Measurements from ENCODE around the gene ST8SIA2. TPM values are rescaled to one million over a fixed set of nuclear protein-coding genes. Genes with fewer than 3 reads are reported as not detected.

The ST8SIA2 gene
- total RNA-seq, 4 donors from 2014 or later: not detected

DNA sequence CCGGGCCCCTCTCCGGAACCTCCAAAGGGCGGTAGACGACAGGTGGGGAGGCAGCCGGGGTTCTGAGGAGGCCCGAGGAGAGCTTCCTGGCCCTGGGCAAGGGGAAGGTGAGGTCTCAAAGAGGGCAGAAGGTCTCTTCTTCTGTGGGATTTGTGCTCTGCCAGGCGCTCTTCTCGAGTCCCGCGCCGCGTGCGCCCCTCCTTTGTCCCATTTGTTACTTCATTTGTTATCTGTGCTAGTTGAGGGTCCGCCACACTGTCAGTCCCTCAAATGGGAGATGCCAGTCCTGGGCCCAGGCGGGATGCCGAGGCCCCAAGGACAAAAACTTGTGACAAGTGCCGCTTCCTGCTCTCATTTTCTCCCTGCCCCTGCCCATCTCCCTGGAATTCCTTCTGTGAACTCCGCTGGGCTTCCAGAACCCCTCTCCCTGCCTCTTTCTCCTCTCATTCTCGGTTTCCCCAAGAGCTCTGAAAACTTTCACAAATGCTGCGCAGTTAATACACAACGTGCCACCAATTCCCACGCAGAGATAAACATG lies 1.5 kb downstream of the ST8SIA2 start:
- Histone ChIP-seq H3K4me3 (peak overlapping the region in 1 of 2 donors; percentile 38), H3K27me3 (peaks cover 76% of the 10 kb centered on the region), H3K9me3 (no peaks in the 10 kb centered on the region), H3K36me3 (no peaks in the 10 kb centered on the region), H3K27ac (no peak overlapping the region), H3K4me1 (peaks cover 0 to 23% (median 0%) of the 10 kb centered on the region in 3 donors)
- ATAC-seq: no peak
- WGBS, 2 donors (ENCODE audit: low coverage in 1 of 2): 62 to 80% methylated on average over 5 to 8 of the region's 22 CpGs
- no peak for TF ChIP-seq POLR2AphosphoS5 (IDR thresholded peaks at IDR 0.05)
- TF ChIP-seq, protein P1, sequence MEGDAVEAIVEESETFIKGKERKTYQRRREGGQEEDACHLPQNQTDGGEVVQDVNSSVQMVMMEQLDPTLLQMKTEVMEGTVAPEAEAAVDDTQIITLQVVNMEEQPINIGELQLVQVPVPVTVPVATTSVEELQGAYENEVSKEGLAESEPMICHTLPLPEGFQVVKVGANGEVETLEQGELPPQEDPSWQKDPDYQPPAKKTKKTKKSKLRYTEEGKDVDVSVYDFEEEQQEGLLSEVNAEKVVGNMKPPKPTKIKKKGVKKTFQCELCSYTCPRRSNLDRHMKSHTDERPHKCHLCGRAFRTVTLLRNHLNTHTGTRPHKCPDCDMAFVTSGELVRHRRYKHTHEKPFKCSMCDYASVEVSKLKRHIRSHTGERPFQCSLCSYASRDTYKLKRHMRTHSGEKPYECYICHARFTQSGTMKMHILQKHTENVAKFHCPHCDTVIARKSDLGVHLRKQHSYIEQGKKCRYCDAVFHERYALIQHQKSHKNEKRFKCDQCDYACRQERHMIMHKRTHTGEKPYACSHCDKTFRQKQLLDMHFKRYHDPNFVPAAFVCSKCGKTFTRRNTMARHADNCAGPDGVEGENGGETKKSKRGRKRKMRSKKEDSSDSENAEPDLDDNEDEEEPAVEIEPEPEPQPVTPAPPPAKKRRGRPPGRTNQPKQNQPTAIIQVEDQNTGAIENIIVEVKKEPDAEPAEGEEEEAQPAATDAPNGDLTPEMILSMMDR (IDR thresholded peaks at IDR 0.05): no peak
- no peak for TF ChIP-seq EP300 (IDR thresholded peaks at IDR 0.05)
- no peak for TF ChIP-seq POLR2A (IDR thresholded peaks at IDR 0.05)

DNA sequence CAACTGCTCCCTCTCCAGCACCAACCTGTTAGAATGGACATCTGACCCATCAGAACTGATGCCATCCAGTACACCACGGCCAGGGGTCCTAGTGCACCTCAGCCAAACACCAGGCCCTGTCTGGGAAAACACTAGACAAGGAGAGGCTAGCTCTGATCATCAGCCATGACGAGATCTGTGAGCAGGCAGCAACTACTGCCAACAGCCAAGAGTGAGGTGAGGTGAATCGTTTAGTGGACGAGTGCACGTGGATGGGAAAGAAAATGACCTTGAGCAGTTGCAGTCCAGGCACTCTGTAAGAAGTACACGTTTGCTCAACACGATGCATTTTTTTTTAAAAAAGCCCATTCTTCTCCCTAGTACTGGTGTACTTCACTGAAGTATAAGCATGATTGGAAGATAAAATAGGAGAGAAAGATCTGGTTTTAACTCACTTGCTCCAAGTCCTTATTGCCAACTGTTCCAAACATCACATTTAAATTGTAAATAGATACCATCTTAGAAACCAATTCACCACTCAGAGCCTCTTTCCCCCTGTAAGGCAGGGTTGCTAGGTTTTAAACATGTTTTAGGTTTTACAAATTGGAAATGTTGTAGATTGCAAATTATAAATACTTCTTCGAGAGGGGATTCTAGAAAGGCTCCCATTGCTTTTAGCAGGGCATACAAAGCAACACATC lies 5.7 kb downstream of the ST8SIA2 start:
- no peaks in the 10 kb centered on the region for H3K9me3 ChIP-seq
- no peaks in the 10 kb centered on the region for H3K36me3 ChIP-seq
- WGBS, 2 donors (ENCODE audit: low coverage in 1 of 2): 74 to 75% methylated on average over 7 of the region's 8 CpGs
- ATAC-seq: no peak
- H3K4me3 ChIP-seq: no peak overlapping the region
- TF ChIP-seq POLR2AphosphoS5 (IDR thresholded peaks at IDR 0.05) (no peak), POLR2A (IDR thresholded peaks at IDR 0.05) (no peak), EP300 (IDR thresholded peaks at IDR 0.05) (no peak)
- TF ChIP-seq, protein P1 (IDR thresholded peaks at IDR 0.05): no peak
- no peak overlapping the region for H3K27ac ChIP-seq
- peaks cover 0 to 7% (median 0%) of the 10 kb centered on the region in 3 donors for H3K4me1 ChIP-seq
- peaks cover 54% of the 10 kb centered on the region for H3K27me3 ChIP-seq

DNA sequence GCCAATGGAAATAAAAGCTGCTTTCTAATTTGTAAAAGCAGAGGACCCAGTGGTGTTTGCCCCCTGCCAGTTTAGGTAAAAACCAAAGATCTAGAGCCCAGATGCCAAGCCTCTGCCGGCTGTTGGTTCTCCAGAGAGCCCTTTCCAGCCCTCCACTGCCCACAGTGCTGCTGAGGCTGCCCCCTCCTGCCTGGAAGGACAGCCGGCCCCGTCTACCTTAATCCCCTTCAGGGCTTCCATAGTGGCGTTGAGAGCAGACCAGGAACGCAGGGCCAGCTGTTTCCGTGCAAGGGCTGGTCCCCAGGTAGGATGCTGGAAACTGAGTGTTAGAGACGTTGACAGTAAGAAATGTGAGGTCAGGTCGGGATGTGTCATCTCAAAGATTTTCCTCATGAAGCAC lies 6.9 kb downstream of the ST8SIA2 start:
- ATAC-seq: no peak
- no peak overlapping the region for H3K27ac ChIP-seq
- peaks cover 43% of the 10 kb centered on the region for H3K27me3 ChIP-seq
- H3K9me3 ChIP-seq: no peaks in the 10 kb centered on the region
- H3K4me1 ChIP-seq: no peaks in the 10 kb centered on the region
- H3K4me3 ChIP-seq: no peak overlapping the region
- 83 to 89% methylated on average over 2 to 5 of the region's 8 CpGs for WGBS, 2 donors (ENCODE audit: low coverage in 1 of 2)
- TF ChIP-seq, protein P1 (IDR thresholded peaks at IDR 0.05): no peak
- TF ChIP-seq POLR2AphosphoS5 (IDR thresholded peaks at IDR 0.05): no peak
- TF ChIP-seq EP300 (IDR thresholded peaks at IDR 0.05): no peak
- TF ChIP-seq POLR2A (IDR thresholded peaks at IDR 0.05): no peak
- no peaks in the 10 kb centered on the region for H3K36me3 ChIP-seq

DNA sequence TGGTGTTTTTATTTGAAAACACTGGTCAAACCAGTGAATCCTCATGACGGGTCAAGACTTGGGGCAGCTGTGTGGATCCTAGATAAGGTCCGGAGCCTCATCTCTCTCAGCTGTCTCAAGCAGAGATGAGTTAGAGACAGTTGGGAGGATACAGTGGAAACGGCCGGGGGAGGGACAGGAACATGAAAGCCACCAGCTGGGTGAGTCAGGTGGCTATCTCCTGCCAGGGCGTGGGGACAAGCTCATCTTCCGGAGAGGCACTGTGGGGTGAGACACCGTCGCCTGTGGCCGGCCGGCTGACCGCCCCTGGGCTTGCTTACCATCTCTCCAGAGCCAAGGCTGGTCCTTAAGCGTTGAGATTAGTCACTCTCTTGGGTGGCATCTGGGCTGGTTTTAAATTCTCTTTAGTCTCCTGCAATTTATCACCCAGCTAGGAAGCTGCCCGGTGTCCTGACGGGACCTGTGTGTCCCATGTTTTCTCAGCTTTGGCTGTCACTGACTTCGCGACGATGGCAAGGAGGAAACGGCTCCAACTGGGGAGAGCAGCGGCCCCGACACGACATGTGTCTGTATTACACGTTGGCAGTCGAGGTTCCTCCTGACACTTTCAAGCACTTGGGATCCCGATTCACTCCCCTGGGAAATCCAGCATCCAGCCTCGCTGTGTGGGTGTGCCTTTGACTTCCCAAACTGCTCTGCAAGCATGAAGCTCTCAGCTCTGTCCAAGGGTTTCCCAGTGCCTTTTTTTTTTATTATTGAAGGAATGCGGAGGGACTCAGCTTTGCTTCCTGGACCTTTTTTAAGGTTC lies 7.5 kb downstream of the ST8SIA2 start:
- 54 to 61% methylated on average over 9 to 12 of the region's 26 CpGs for WGBS, 2 donors (ENCODE audit: low coverage in 1 of 2)
- H3K9me3 ChIP-seq: no peaks in the 10 kb centered on the region
- TF ChIP-seq POLR2AphosphoS5 (IDR thresholded peaks at IDR 0.05) (no peak), POLR2A (IDR thresholded peaks at IDR 0.05) (no peak), EP300 (IDR thresholded peaks at IDR 0.05) (no peak)
- TF ChIP-seq, protein P1 (IDR thresholded peaks at IDR 0.05): no peak
- no peak for ATAC-seq
- H3K27me3 ChIP-seq: peaks cover 37% of the 10 kb centered on the region
- H3K4me3 ChIP-seq: no peak overlapping the region
- no peak overlapping the region for H3K27ac ChIP-seq
- H3K36me3 ChIP-seq: no peaks in the 10 kb centered on the region
- H3K4me1 ChIP-seq: no peaks in the 10 kb centered on the region

Measured in gastroesophageal sphincter (tissue), 4 donors.